ENCODE measurements around the gene WNT2.

The WNT2 gene

DNA sequence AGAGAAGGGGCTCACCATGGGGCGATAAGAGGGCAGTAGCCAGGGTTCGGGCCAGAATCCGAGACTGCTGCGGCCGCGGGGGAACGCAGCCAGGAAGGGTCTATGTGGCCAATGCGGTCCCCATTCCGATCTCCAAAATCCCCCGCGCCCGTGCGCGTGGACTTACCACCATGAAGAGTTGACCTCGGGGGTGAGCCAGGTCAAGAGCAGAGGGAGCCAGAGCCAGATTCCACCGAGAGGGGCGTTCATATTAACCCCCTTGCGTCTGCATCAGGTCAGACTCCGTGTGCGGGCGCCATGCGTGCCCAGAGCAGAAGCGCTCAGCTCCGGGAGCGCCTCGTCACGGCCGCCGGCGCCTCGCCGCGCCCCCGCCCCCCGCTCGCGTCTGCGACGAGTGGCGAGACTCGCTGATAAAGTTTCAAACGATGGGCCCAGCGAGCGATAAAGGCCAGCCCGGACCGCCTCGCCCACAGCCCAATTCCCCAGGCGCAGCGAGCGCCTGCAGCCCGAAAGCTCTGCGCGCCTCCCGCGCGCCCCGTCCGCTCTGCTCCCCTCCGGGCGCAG is at the start of gene WNT2:
TSS of gene WNT2 (minus strand) at position 318 of the 564 bp plus-strand sequence. CDS start at position 249, 69 bp downstream.
- H3K4me1 ChIP-seq, result no peaks in the 10 kb centered on the region
- peaks cover 2% of the 10 kb centered on the region for H3K36me3 ChIP-seq (ENCODE audit: control insufficient read depth, insufficient read depth, low read length)
- H3K4me2 ChIP-seq (ENCODE audit: low read length), result peak within 1 kb of the TSS; percentile 82
- H3K27me3 ChIP-seq (ENCODE audit: control insufficient read depth, insufficient read depth, low read length), result no peaks in the 10 kb centered on the region
- peak within 1 kb of the TSS; percentile 49 for H3K4me3 ChIP-seq (ENCODE audit: low read depth, low read length)
- H3K79me2 ChIP-seq, result no peaks in the 10 kb centered on the region
- no peak within 1 kb of the TSS for H3K27ac ChIP-seq
- no peaks in the 10 kb centered on the region for H3K9me3 ChIP-seq (ENCODE audit: control insufficient read depth, low read length)
- no peak within 1 kb of the TSS for H2AFZ ChIP-seq
- H3K9ac ChIP-seq, result no peak within 1 kb of the TSS
- TF ChIP-seq, protein P1, sequence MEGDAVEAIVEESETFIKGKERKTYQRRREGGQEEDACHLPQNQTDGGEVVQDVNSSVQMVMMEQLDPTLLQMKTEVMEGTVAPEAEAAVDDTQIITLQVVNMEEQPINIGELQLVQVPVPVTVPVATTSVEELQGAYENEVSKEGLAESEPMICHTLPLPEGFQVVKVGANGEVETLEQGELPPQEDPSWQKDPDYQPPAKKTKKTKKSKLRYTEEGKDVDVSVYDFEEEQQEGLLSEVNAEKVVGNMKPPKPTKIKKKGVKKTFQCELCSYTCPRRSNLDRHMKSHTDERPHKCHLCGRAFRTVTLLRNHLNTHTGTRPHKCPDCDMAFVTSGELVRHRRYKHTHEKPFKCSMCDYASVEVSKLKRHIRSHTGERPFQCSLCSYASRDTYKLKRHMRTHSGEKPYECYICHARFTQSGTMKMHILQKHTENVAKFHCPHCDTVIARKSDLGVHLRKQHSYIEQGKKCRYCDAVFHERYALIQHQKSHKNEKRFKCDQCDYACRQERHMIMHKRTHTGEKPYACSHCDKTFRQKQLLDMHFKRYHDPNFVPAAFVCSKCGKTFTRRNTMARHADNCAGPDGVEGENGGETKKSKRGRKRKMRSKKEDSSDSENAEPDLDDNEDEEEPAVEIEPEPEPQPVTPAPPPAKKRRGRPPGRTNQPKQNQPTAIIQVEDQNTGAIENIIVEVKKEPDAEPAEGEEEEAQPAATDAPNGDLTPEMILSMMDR (IDR thresholded peaks at IDR 0.05), result no peak

DNA sequence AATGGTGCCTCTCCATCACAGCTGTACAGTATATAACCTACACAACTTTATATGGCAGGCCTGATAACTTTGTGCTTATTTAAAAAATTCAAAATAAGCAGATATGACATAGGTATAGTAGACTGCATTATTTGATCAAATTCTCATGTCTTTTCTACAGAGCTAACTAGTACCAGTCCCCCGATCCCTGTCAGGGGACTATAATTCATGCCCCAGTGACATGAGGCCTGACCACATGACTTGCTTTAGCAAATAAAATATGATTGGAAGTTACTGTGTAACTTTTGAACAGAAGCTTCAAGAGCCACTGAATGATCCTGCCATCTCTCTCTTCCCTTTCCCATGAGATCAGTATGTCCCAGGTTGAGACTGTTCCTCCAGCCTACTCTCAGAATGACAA is 49.2 kb upstream of the WNT2 start:
- no peaks in the 10 kb centered on the region for H3K36me3 ChIP-seq (ENCODE audit: control insufficient read depth, insufficient read depth, low read length)
- H3K79me2 ChIP-seq, result no peaks in the 10 kb centered on the region
- H3K9me3 ChIP-seq (ENCODE audit: control insufficient read depth, low read length), result no peaks in the 10 kb centered on the region
- H3K4me1 ChIP-seq, result no peaks in the 10 kb centered on the region
- H3K9ac ChIP-seq, result no peak overlapping the region
- H3K4me3 ChIP-seq (ENCODE audit: low read depth, low read length), result no peak overlapping the region
- no peak overlapping the region for H3K4me2 ChIP-seq (ENCODE audit: low read length)
- H2AFZ ChIP-seq, result no peak overlapping the region
- H3K27ac ChIP-seq, result no peak overlapping the region
- H3K27me3 ChIP-seq (ENCODE audit: control insufficient read depth, insufficient read depth, low read length), result no peaks in the 10 kb centered on the region
- TF ChIP-seq, protein P1 (IDR thresholded peaks at IDR 0.05), result no peak

DNA sequence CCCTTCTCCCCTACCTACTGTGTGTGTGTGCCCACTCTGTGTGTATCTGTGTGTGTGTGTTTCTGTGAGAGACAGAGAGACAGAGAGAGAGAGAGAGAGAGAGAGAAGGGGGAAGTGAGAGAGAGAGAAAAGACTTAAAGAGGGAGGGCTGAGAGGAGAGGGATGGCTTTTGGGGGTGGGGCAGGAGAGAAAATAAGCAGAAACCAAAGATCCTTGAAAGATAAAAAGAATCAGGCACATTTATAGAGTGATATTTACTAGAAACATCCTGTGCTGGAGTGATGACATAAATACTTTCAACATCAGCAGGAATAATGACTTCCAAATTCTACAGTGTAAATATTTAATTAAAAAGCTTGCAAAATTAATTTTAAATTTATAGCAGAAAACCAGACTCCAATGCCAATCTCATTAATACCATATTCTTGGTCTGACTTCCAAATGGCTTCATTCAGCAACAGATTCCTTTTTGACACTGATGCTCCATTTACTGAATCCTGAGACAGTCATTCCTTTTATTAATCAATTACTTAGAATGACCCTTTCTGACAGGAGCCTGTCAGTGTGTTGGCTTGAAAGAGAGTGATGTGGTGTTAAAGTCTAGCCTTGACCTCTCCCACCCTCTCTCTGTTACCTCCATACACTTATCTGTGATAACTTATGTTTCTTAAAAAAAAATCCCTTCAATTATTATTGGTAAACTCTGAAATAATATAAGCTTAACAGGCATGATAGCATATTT is 41.7 kb upstream of the WNT2 start:
- Histone ChIP-seq H3K9me3 (ENCODE audit: control insufficient read depth, low read length) (no peaks in the 10 kb centered on the region), H3K4me1 (no peaks in the 10 kb centered on the region), H3K9ac (no peak overlapping the region), H3K79me2 (no peaks in the 10 kb centered on the region), H2AFZ (no peak overlapping the region), H3K27ac (no peak overlapping the region), H3K4me2 (ENCODE audit: low read length) (no peak overlapping the region), H3K36me3 (ENCODE audit: control insufficient read depth, insufficient read depth, low read length) (no peaks in the 10 kb centered on the region), H3K27me3 (ENCODE audit: control insufficient read depth, insufficient read depth, low read length) (no peaks in the 10 kb centered on the region), H3K4me3 (ENCODE audit: low read depth, low read length) (no peak overlapping the region)
- TF ChIP-seq, protein P1 (IDR thresholded peaks at IDR 0.05), result no peak

DNA sequence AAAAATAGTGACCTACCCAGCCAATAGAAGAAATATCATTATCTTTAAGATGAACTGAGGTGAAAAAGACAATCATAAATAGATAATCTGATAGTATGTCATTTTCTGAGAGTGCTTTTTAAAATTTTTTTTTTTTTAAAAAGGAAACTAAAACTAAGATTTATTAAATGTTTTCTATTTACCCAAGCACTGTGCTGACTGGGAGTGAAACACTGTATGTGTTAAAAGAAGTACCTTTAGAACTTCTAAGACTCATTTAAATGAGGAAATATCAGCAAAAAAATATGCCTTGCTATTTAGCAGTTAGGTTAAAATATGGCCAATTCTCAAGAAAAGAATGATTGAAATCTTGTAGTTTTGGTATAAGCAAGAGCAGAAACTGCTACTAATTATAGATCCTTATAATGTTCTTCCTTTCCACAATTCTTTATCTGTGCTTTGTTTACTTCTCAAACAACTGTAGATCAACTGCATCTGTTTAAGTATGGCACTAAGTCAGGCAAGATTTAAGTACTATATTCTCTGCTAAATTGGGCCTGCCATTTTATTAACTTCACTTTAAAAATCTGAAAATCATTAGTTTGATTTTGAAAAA is 39.5 kb upstream of the WNT2 start:
- no peak overlapping the region for H3K9ac ChIP-seq
- H3K36me3 ChIP-seq (ENCODE audit: control insufficient read depth, insufficient read depth, low read length), result no peaks in the 10 kb centered on the region
- no peak overlapping the region for H3K4me2 ChIP-seq (ENCODE audit: low read length)
- H2AFZ ChIP-seq, result no peak overlapping the region
- H3K4me3 ChIP-seq (ENCODE audit: low read depth, low read length), result no peak overlapping the region
- TF ChIP-seq, protein P1 (IDR thresholded peaks at IDR 0.05), result no peak
- no peaks in the 10 kb centered on the region for H3K79me2 ChIP-seq
- no peaks in the 10 kb centered on the region for H3K27me3 ChIP-seq (ENCODE audit: control insufficient read depth, insufficient read depth, low read length)
- H3K9me3 ChIP-seq (ENCODE audit: control insufficient read depth, low read length), result no peaks in the 10 kb centered on the region
- H3K4me1 ChIP-seq, result no peaks in the 10 kb centered on the region
- no peak overlapping the region for H3K27ac ChIP-seq
